GM18951 (cell line): Measurements from ENCODE around the gene SLC38A10.

Source experiments
- POLR2A ChIP-seq: IDR thresholded peaks from 4 replicates; pipeline ENCODE4 v1.6.1; 2011; ENCODE audit warnings: mild to moderate bottlenecking; ENCODE audit not compliant: insufficient read length, insufficient read depth; ENCODE audit errors: extremely low read depth
- in situ Hi-C: fragments of 300-500 bp; cut with MboI; formaldehyde crosslinking; loops from one replicate; pipeline ENCODE4 v1.12.0; 2022; ENCODE audit warnings: low sequenced_read_pairs, mixed read lengths, inconsistent platforms; ENCODE audit not compliant: unreplicated experiment

Gene SLC38A10

GRCh38 chr17:81279278-81280275 lies 15.5 kb downstream of the SLC38A10 start:
- TF ChIP-seq POLR2A: no peak
- in situ Hi-C loops: no loop called here

DNA sequence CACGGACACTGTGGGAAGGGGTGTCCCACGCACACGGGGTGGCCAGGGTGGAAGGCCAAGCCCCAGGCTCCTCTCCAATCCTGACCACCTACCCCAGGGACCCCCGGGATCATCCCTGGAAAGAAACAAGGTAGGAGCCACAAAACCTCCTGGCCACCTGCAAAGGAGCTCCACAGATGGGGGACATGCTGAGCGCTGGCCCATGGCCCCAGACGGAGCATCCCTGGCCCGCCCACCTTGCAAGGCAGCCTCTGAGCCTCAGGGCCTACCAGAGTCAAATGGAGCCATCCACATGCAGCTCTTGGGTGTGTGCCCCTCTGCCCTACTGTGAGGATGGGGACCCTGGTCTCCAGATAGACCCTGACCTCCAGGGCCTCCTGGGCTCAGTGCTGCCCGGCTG lies 16.3 kb downstream of the SLC38A10 start:
- in situ Hi-C loops: no loop called here

GRCh38 chr17:81277946-81278693 lies 17.0 kb downstream of the SLC38A10 start:
- no peak for TF ChIP-seq POLR2A
- in situ Hi-C loops: no loop called here

More for the DNA sequence above, 16.3 kb downstream of the SLC38A10 start:
- no peak for TF ChIP-seq POLR2A

DNA sequence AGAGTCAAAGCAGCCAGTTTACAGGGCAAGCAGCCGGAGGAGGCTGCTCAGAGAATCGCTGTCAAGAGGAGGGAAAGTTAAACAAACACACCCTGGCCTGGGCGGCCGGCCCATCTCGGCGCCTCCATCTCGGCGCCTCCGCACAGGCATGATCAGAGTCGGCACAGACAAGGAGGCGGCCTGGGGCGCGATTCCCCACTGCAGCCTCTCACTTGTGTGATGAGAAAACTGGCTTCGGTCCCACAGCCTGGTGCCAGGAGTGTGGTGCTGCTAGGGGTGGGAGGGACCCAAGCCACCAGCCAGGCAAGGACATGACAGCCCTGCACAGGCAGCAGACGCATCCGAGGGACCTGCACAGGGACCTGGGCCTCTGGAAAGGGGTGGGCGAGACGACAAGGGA lies 17.7 kb downstream of the SLC38A10 start:
- in situ Hi-C loops: no loop called here
- TF ChIP-seq POLR2A: no peak

DNA sequence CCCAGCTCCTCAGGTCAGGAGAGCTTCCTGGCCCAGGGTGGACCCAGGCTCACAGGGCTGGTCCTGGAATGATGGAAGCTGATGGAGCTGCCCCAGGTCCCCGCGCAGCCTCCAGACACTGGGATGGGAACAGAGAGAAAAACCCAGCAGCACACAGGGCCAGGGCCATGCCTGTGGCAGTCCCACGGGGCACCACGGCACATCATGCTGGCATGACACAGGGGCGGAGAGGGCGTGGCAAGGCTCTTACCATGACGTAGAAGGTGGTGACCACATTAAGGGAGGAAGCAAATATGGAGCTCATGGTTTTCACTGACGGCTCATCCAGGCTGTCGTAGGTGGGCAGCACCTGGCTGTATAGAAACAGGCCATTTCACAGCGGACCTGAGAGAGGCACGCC lies 18.3 kb downstream of the SLC38A10 start:
- in situ Hi-C loops: no loop called here
- no peak for TF ChIP-seq POLR2A

- no peak for TF ChIP-seq POLR2A
- in situ Hi-C loops: no loop called here
Observed at GRCh38 chr17:81274471-81274855, 20.6 kb downstream of the SLC38A10 start.

GRCh38 chr17:81273698-81274470 lies 21.2 kb downstream of the SLC38A10 start:
- TF ChIP-seq POLR2A: no peak
- in situ Hi-C loops: no loop called here

DNA sequence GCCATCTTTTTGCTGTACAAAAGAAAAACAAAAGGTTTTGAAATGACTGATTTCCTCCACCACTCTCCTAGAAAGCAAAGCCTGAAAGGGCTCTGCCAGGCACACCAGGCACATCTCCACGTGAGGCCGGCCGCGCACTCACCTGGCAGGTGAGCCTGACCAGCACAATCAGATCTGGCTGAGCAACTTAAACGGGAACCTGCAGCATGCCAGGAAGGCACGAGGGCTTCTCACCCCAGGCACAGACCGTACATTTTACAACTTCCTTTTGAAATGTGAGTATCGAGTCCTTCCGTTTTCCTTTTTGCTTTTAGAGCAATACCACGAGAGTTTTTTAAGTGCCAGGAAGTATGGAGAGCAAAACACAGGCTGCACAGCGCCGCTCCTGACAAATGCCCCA lies 22.5 kb downstream of the SLC38A10 start:
- in situ Hi-C loops: no loop called here
- no peak for TF ChIP-seq POLR2A

GRCh38 chr17:81271226-81271625 lies 23.9 kb downstream of the SLC38A10 start:
- in situ Hi-C loops: no loop called here
- no peak for TF ChIP-seq POLR2A

- TF ChIP-seq POLR2A: no peak
- in situ Hi-C loops: no loop called here
Observed at GRCh38 chr17:81270279-81270678, 24.8 kb downstream of the SLC38A10 start.

GRCh38 chr17:81267390-81268067 lies 27.6 kb downstream of the SLC38A10 start:
- in situ Hi-C loops: no loop called here
- TF ChIP-seq POLR2A: no peak

- no peak for TF ChIP-seq POLR2A
- in situ Hi-C loops: no loop called here
Observed at GRCh38 chr17:81265576-81265975, 29.5 kb downstream of the SLC38A10 start.
